GM13976 (cell line): ENCODE data around the gene RBM12.

Experiments used
- DNase-seq: peaks from one replicate; pipeline ENCODE4 v3.0.0; 2012; ENCODE audit warnings: low spot score
- in situ Hi-C: fragments of 300-500 bp; cut with MboI; formaldehyde crosslinking; loops from one replicate; pipeline ENCODE4 v1.12.0; 2022; ENCODE audit warnings: low sequenced_read_pairs, mixed read lengths, inconsistent platforms; ENCODE audit not compliant: unreplicated experiment
- TF ChIP-seq, protein P1 (sequence below): IDR thresholded peaks from 2 replicates; pipeline ENCODE4 v1.5.1; 2012; ENCODE audit warnings: borderline replicate concordance, mild to moderate bottlenecking; ENCODE audit not compliant: insufficient read depth; ENCODE audit errors: extremely low read depth, missing control alignments, control extremely low read depth

RBM12 gene

DNA sequence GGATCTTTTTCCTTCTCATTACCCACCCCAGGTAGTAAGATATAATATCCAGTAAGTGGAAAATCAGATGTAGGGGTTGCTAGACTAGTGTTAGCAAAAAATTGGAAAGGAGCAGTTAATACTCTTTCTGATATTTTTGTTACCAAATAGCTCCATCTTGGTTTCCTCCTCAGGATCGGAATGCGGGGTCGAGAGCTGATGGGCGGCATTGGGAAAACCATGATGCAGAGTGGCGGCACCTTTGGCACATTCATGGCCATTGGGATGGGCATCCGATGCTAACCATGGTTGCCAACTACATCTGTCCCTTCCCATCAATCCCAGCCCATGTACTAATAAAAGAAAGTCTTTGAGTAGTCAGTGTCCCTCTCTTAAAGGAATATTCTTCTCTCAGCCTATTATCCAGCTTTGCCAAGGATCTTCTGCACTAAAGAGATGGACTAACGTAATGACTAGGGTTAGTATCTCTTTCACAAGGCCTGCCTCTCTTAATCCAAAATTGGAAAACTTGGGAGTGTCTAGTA, 36.0 kb upstream of the RBM12 start:
- no peak for DNase-seq
- TF ChIP-seq, protein P1, sequence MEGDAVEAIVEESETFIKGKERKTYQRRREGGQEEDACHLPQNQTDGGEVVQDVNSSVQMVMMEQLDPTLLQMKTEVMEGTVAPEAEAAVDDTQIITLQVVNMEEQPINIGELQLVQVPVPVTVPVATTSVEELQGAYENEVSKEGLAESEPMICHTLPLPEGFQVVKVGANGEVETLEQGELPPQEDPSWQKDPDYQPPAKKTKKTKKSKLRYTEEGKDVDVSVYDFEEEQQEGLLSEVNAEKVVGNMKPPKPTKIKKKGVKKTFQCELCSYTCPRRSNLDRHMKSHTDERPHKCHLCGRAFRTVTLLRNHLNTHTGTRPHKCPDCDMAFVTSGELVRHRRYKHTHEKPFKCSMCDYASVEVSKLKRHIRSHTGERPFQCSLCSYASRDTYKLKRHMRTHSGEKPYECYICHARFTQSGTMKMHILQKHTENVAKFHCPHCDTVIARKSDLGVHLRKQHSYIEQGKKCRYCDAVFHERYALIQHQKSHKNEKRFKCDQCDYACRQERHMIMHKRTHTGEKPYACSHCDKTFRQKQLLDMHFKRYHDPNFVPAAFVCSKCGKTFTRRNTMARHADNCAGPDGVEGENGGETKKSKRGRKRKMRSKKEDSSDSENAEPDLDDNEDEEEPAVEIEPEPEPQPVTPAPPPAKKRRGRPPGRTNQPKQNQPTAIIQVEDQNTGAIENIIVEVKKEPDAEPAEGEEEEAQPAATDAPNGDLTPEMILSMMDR: no peak
- in situ Hi-C loops: no loop called here

DNA sequence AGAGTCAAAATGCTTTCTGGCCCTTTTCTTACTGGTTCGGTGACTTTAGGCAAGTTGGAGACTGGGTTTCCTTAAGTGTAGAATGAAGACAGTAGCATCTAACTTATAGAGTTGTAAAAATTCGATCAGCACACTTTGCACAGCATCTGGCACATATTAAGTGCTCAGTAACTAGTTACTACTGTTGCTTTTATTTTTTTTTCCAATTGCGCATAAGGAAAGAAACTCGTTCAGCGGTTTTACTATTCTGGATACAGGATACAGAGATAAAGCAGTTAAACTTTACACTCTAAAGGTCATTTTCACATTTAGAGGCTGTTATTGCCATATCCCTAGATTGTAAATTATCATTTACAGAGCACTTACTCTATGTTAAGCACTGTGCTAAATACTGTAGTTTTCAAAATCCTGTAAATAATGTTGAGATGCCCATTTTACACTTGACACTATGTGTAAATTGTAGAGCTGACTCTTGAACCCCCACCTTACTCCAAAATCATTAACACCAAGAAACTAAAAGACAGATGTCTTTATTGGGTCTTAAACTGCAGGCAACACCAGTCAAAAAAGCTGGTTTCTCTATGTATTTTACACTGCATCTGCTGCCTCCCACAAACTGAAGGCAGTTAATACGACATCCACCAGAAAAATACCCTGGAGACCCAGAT, 35.4 kb upstream of the RBM12 start:
- TF ChIP-seq, protein P1: no peak
- in situ Hi-C loops: no loop called here
- DNase-seq: no peak

DNA sequence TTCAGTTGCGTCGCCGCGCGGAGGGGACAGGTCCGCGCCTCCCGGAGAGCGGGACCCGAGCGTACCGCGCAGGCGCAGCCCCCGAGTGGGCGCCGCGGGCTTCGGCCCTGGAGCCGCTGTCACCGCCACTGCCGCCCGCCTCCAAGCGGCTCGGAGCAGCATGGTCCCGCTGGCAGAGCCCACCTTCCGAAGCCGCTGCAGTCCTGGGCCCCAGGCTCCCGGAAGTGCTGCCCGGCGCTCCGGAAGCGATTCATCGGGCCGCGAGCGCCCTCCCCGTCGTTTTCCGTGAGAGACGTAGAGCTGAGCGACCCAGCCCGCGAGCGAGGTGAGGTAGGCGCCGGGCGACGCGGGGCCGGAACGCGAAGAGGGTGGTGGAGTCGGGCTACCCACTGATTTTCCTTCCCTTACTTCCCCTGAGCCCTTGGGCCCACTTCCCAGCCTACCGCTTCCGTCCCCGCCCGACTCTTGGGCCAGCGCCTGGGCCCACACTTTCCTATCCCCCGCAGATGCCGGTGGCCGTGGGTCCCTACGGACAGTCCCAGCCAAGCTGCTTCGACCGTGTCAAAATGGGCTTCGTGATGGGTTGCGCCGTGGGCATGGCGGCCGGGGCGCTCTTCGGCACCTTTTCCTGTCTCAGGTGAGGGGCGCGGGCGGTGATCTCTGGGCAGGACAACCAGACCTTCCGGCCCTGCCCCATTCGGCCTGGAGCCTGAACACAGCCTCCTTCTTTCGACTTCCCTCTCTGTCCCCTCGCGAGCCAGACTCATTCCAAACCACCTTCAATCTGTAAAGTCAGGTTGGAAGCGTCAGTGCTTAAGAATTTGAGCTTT, 34.6 kb upstream of the RBM12 start, which contains the start of the genes NFS1 and ROMO1:
Gene NFS1, minus strand, starts transcription at position 226 of the 830 bp plus-strand sequence. Its CDS starts 64 bp downstream, at position 162.
Gene ROMO1, plus strand, starts transcription at position 279 of the 830 bp plus-strand sequence. Its CDS starts 228 bp downstream, at position 507.
- in situ Hi-C loops: no loop called here
- DNase-seq: peak; percentile 95
- TF ChIP-seq, protein P1: peak; percentile 13

DNA sequence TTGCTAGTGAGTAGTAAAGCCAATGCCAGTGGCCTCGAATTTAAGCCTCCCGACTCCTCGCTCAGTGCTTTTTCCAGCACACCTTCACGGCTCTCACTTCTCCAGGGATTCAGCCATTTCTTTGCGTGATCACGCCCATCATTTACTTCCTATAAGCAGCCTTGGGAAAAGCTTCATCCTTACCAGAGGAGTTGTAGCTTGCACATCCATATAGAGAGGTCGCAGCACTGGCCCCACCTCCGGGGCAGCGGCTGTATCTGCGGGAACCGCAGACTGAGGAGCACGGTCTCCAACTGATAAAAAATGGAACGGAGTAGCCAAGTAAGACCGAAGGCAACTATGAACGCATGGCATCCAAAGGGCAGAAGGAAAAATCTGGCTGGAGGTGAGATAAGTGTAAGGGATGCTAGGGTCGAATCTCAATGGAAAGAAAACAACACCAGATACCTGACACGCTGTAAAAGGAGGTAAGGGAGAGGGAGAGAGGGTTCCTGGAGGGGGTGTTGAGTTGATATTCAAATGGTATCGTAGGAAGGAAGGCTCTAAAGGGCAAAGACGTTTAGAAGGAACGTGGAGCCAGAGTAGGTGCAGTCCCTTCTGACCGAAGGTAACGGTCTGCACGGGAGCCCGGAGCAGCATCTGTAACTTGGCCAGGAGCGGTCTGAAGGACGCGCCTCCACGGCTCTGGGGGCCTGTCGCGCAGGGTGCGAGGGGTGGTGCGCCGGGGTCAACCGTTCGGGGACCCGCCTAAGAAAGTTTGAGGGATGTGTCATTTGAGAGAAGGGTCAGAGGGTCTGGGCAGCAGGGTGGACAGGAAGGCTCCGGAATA, 33.8 kb upstream of the RBM12 start:
- DNase-seq: no peak
- in situ Hi-C loops: no loop called here
- TF ChIP-seq, protein P1: no peak

DNA sequence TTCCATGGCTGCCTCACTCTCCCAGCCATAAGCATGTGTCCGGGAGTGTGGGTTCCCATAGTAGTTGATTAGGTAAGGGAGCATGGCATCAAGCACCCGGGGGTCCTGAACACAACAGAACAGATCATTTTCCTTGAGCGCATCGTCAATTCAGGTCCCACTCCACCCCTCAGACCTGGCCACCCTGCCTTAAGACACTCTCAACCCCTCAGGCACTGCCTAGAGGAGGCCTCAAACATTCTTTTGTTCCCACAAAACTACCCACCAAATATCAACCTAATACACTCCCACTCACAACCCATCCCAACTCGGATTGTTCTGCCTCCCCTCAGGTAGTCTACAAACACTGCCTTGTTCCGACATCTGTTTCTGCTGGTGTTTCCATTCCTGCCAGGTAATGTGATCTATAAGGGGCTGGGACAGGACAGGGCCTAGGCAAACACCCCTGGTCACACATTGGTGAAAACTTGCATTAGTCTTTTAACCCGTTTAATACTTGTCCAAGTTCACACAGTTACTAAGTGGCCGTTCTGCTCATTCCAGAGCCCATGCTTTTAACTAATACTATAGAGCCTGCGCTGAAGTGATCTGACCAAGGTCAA, 33.1 kb upstream of the RBM12 start:
- no peak for DNase-seq
- in situ Hi-C loops: no loop called here
- TF ChIP-seq, protein P1: no peak

DNA sequence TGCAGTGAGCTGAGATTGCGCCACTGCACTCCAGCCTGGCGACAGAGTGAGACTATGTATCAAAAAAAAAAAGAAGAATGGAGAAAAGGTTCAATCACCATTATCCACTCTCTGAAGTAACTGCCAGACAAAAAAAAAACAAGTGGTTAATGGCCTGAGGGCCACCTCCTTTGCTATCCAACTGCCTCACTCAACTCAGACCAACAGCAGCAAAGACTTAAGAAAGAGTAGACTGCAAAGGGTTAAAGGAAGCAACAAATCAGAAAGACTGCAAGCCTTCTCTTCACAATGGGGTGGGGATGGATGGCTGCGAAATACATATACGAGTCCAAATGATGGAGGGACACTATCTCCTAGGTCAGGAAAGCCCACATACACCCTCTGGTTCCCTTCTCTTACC, 31.3 kb upstream of the RBM12 start:
- DNase-seq: no peak
- in situ Hi-C loops: no loop called here
- TF ChIP-seq, protein P1: no peak
